HG03575 (cell line): ENCODE results near the gene COPB2.
"Not testable (repeated sequence)": the region's sequence is repeated elsewhere in the genome, so short reads cannot be mapped to it uniquely, and the experiment has no call there.

ENCODE experiments used
- ATAC-seq: cut with Tn5 transposase; IDR thresholded peaks from one replicate; pipeline ENCODE4 v1.9.1; 2021; ENCODE audit not compliant: unreplicated experiment, insufficient number of reproducible peaks, low FRiP score; ENCODE audit errors: extremely low read depth

Gene COPB2

GRCh38 chr3:139389552-139390368 lies at the start of gene COPB2:
Gene COPB2 (minus strand): TSS chr3:139389647. CDS start chr3:139389550, 97 bp downstream.
- ATAC-seq, result peak; percentile 96

DNA sequence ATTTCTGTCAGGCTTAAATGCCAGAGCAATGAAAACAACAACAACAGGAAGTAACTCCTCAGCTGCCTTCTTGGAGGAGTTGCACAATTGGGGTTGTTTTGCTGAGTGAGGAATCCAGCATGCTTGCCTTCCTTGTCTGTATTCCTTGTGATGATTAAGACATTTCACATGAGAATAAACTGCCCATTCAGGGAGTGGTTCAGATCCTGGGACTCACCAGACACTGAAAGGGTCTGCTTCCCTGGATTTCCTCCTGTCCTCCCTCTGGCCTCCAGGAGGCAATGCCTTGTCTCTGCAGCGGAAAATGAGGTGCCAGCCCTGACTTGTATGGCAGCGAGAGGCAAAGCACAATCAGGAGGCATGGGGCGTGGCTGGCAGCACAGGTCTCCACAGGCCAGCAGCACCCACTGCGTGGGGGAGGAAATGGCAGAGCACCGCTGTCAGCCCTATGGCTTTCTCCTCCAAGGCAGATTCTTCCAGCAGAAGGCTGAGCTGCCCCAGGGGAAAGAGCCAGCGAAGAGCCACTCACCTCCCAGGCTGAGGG lies 45.4 kb upstream of the COPB2 start:
- ATAC-seq, result no peak

DNA sequence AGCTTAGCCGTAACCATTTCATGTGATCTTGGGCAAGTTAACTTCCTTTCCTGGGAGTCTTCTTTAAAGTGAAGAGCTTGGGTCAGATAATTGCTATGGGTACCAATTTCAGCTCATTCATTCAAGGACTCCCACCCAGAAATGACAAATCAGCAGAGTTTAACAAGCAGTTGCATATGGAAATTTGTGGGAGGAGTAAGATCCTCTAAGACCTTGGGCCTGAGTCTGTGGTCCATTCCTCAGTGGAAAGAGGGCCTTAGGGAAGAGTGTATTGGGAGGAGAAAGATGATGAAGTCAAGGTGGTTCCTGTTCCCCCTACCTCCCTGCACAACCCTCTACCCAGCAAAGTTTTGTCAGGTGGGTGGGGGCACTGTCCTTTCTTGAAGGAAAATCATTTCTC lies 44.8 kb upstream of the COPB2 start:
- ATAC-seq, result no peak

DNA sequence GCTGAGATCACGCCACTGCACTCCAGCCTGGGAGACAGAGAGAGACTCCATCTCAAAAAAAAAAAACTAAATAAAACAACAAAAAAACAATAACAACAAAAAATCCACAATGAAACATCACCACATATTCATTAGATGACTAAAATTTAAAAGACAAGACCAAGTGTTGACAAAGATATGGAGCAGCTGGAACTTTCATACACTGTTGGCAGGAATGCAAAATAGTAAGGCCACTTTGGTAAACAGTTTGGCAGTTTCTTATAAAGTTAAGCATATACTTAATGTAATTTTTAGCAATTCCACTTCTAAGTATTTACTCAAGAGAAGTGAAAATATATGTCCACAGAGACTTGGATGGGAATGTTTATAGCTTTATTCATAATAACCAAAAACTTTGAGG lies 43.6 kb upstream of the COPB2 start:
- no peak for ATAC-seq

GRCh38 chr3:139430493-139430892 lies 41.0 kb upstream of the COPB2 start:
- ATAC-seq, result no peak

DNA sequence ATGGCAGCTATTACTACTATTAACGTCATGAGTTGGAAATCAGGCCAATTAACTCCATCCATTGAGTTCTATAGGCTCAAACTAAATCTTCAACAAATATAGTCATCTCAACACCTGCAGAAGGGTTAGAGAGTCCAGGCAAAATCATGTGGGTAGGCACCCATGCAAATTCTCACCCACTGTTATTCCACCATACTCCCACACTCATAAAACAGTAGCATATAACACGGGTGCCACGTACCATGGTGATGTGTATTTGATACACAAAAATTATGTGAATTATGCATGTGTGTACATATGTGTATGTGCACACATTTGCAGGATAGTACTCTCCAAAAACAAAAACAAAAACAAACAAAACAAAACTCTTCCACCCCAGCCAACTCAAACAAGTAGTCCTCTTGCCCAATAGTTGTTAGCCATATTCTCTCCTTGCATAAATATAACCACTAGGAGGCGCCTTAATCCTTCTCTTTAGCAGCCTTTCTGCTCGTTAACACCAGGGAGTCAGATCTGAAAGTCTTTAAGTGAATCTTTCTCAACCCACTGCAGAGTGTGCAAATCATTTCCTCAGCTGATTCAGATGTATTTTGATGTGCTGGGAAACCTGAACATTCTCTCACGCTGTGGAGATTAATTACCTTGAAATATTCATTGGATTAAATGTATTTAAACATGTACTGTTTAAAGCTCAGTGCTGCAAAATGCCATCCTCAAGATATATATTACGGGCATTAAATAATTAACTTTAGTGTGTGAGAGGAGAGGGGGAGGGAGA lies 38.0 kb upstream of the COPB2 start:
- ATAC-seq, result no peak

DNA sequence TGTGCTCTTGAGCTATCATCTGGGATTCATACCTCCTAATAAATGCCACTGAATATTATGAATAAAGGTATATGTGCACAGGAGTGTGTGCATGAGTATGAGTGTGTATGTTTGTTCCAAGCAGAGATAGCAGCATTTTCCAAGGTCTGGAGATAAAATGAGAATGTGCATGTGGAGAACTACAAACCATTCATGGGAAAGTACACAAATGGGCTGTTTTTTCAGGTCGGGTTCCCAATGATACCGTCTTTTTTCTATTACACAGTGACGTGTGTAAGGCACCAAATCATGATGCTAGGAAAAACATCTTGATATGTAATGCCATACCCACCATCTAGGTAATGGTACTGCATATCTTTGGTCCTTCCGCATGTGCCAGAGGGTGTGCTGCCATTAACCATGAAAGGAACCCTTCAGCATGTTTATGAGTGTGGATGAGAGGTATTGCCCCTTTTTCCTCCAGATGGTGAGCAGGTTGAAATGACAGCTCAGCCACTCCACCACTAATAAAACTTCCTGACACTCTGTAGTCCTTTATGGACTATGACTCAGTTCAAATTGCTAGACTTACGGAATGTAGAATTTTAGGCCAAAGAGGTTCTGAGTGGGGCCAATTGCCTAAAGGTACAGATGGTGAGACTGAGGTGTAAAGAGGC lies 36.4 kb upstream of the COPB2 start:
- ATAC-seq, result no peak

- ATAC-seq, result no peak
These were observed 33.8 kb upstream of the COPB2 start for GRCh38 chr3:139423232-139423631.

DNA sequence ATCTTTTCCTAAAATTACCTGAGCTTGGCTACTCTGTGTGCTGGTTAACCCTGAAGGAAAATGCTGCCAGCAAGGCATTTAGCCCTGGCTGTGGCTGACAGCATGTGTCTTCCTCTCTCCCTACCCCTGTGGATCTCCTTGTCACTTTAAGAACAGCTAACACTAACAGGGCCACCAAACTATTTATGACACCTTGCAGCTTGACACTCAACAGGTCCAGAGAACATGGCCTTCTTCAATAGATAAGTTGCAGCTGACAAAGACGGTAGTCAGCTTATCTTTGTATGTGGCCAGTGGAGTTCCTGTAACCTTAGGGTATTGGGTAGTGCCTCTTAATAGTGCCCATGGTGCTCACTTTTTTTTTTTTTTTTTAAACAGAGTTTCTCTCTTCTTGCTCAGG lies 32.0 kb upstream of the COPB2 start:
- no peak for ATAC-seq

- ATAC-seq, result no peak
These were observed 31.6 kb upstream of the COPB2 start for GRCh38 chr3:139421040-139421439.

DNA sequence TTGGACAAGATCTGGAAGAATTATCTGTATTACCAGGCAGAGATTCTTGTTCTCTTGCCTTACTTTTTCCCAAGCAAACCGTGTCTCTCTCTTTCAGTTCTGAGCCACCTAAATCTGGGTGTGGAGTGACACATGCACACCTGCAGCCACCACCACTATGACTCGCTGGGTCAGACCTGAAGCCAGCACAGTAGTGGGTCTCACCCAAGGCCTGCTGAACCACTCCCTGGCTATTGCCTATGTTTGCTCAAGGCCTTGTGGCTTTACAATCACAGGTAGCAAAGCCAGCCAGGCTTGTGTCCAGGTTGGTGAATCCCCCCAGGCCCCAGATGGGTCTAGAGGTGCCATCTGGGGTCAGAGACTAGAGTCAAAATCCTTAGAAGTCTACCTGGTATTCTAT lies 28.7 kb upstream of the COPB2 start:
- ATAC-seq, result no peak

DNA sequence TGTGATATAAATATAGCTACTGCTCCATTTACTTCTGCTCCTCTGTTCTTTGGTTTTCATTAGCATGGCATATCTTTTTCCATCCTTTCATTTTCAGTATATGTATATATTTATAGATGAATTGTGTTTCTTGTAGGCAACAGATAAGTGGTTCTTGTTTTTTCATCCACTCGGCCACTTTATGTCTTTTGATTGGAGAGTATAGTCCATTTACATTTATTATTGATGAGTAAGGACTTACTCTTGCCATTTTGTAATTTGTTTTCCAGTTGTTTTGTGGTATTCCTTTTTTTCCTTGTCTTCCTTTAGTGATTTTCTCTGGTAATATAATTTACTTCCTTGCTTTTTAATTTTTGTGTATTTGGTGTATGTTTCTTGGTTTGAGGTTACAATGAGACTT lies 26.8 kb upstream of the COPB2 start:
- no peak for ATAC-seq

- no peak for ATAC-seq
These were observed 25.3 kb upstream of the COPB2 start for GRCh38 chr3:139414608-139415224.

DNA sequence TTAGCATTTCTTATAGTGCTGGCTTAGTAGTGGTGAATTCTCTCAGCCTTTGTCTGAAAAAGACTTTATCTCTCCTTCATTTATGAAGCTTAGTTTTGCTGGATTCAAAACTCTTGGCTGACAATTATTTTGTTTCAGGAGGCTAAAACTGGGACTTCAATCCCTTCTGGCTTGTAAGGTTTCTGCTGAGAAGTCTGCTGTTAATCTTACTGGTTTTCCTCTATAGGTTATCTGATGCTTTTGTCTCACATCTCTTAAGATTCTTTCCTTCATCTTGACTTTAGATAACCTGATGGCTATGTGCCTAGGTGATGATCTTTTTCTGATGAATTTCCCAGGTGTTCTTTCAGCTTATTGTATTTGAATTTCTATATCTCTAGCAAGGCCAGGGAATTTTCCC lies 23.4 kb upstream of the COPB2 start:
- not testable (repeated sequence) for ATAC-seq

DNA sequence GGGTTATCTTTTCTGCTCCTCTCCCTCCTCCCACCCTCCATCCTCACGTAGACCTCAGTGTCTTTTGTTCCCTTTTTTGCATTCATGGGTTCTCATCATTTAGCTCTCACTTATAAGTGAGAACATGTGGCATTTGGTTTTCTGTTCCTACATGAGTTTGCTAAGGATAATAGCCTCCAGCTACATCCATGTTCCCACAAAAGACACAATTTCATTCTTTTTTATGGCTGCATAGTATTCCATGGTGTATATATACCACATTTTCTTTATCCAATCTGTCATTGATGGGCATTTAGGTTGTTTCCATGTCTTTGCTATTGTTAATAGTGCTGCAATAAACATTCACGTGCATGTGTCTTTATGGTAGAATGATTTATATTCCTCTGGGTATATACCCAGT lies 11.7 kb upstream of the COPB2 start:
- ATAC-seq, result not testable (repeated sequence)

- ATAC-seq, result no peak
These were observed 7.3 kb upstream of the COPB2 start for GRCh38 chr3:139396707-139397106.

GRCh38 chr3:139394116-139394515 lies 4.7 kb upstream of the COPB2 start:
- ATAC-seq, result no peak

DNA sequence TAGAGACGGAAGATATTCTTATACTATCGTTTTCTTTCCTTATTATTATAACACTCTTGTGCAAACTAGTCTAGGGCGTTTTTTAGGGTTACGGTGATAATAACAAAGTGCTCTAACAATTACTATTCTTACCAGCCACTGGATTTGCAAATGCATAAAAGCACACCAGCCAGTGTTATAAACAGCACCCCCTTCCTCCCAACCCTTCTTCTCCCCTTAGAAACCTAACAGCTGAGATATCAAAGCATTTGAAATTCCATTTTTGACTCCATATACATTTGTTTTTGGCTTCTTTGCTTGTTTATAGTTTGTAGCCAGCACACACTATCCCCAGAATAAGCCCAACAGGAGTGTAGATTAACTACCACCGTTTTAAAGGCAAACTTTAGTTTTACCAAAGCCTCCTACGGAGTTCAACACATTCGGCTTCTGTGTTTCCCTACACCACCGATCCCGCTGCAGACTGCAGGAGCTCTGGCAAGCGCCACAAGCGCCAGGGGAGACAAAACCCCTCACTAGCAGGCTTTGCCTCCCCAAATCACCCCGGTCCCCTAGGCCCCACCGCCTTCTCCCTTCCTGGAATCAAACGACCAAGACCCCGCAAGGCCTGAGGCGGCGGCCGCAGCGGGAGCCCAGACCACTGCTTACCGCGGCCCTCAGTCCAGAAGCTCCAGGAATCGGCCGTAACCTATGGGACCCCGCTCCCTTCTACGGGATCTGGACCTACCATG lies 461 bp downstream of the COPB2 start:
- ATAC-seq, result no peak

- no peak for ATAC-seq
These were observed 1.4 kb downstream of the COPB2 start for GRCh38 chr3:139388077-139388476.
